ENCODE results near the gene MAGI1. TPM values are rescaled to one million over a fixed set of nuclear protein-coding genes. Genes with fewer than 3 reads are reported as not detected.
A peak's percentile ranks its signal among the peaks of the same experiment; 100 is the strongest.

Gene MAGI1
- total and polyA plus RNA-seq, 2 donors (not counting 1 experiment from before 2014, with no cell fraction given): 15.7 to 23.7 TPM

GRCh38 chr3:65716071-65716751 lies 322.5 kb downstream of the MAGI1 start:
- Histone ChIP-seq H4K20me1 (ENCODE audit: control insufficient read depth, extremely low read depth, insufficient read depth, low read length) (no peaks in the 10 kb centered on the region), H3K9ac (ENCODE audit: insufficient read depth, low read length) (no peak overlapping the region), H3K4me1 (ENCODE audit: control insufficient read depth, extremely low read depth, insufficient read depth, low read length) (peaks cover 2% of the 10 kb centered on the region), H3K4me3 (replicated peaks in 1 of 4; ENCODE audit: control extremely low read depth in 1 of 4, insufficient read depth in 1 of 4, low read depth in 3 of 4, low read length in 4 of 4) (no peak overlapping the region), H2AFZ (ENCODE audit: low read length) (no peak overlapping the region), H3K27me3 (ENCODE audit: control insufficient read depth, insufficient read depth, low read length) (no peaks in the 10 kb centered on the region), H3K27ac (ENCODE audit: insufficient read depth, low read length) (no peak overlapping the region), H3K9me3 (ENCODE audit: control insufficient read depth, insufficient read depth, low read depth, low read length) (no peaks in the 10 kb centered on the region), H3K36me3 (ENCODE audit: control insufficient read depth, insufficient read depth, low read length) (no peaks in the 10 kb centered on the region), H3K4me2 (ENCODE audit: extremely low read depth, insufficient read depth, low read length) (no peak overlapping the region), H3K79me2 (ENCODE audit: control insufficient read depth, insufficient read depth, low read length) (no peaks in the 10 kb centered on the region)
- no peak for DNase-seq (ENCODE audit: low read depth in 2 of 2)
- TF ChIP-seq CTCF (conservative IDR thresholded peaks at IDR 0.05 in 1 of 2, IDR thresholded peaks at IDR 0.05 in 1 of 2; ENCODE audit: low read depth in 1 of 2, low read length in 2 of 2) (no peak), EZH2 (IDR thresholded peaks at IDR 0.05; ENCODE audit: low read length, missing control alignments) (no peak)

GRCh38 chr3:65714134-65714533 lies 324.6 kb downstream of the MAGI1 start:
- Histone ChIP-seq H2AFZ (ENCODE audit: low read length) (no peak overlapping the region), H3K27me3 (ENCODE audit: control insufficient read depth, insufficient read depth, low read length) (no peaks in the 10 kb centered on the region), H3K4me3 (replicated peaks in 1 of 4; ENCODE audit: control extremely low read depth in 1 of 4, insufficient read depth in 1 of 4, low read depth in 3 of 4, low read length in 4 of 4) (no peak overlapping the region), H4K20me1 (ENCODE audit: control insufficient read depth, extremely low read depth, insufficient read depth, low read length) (no peaks in the 10 kb centered on the region), H3K4me2 (ENCODE audit: extremely low read depth, insufficient read depth, low read length) (no peak overlapping the region), H3K9me3 (ENCODE audit: control insufficient read depth, insufficient read depth, low read depth, low read length) (no peaks in the 10 kb centered on the region), H3K79me2 (ENCODE audit: control insufficient read depth, insufficient read depth, low read length) (no peaks in the 10 kb centered on the region), H3K9ac (ENCODE audit: insufficient read depth, low read length) (no peak overlapping the region), H3K4me1 (ENCODE audit: control insufficient read depth, extremely low read depth, insufficient read depth, low read length) (peaks cover 2% of the 10 kb centered on the region), H3K27ac (ENCODE audit: insufficient read depth, low read length) (no peak overlapping the region), H3K36me3 (ENCODE audit: control insufficient read depth, insufficient read depth, low read length) (no peaks in the 10 kb centered on the region)
- DNase-seq (ENCODE audit: low read depth in 2 of 2): peak; percentile 21 to 88
- no peak for TF ChIP-seq CTCF (conservative IDR thresholded peaks at IDR 0.05 in 1 of 2, IDR thresholded peaks at IDR 0.05 in 1 of 2; ENCODE audit: low read depth in 1 of 2, low read length in 2 of 2)
- no peak for TF ChIP-seq EZH2 (IDR thresholded peaks at IDR 0.05; ENCODE audit: low read length, missing control alignments)

GRCh38 chr3:65713016-65713415 lies 325.7 kb downstream of the MAGI1 start:
- H3K9ac ChIP-seq (ENCODE audit: insufficient read depth, low read length): no peak overlapping the region
- H2AFZ ChIP-seq (ENCODE audit: low read length): no peak overlapping the region
- TF ChIP-seq CTCF (conservative IDR thresholded peaks at IDR 0.05 in 1 of 2, IDR thresholded peaks at IDR 0.05 in 1 of 2; ENCODE audit: low read depth in 1 of 2, low read length in 2 of 2): no peak
- no peak for TF ChIP-seq EZH2 (IDR thresholded peaks at IDR 0.05; ENCODE audit: low read length, missing control alignments)
- H3K36me3 ChIP-seq (ENCODE audit: control insufficient read depth, insufficient read depth, low read length): no peaks in the 10 kb centered on the region
- H3K27me3 ChIP-seq (ENCODE audit: control insufficient read depth, insufficient read depth, low read length): no peaks in the 10 kb centered on the region
- no peak overlapping the region for H3K4me3 ChIP-seq (replicated peaks in 1 of 4; ENCODE audit: control extremely low read depth in 1 of 4, insufficient read depth in 1 of 4, low read depth in 3 of 4, low read length in 4 of 4)
- H4K20me1 ChIP-seq (ENCODE audit: control insufficient read depth, extremely low read depth, insufficient read depth, low read length): no peaks in the 10 kb centered on the region
- peak; percentile 73 to 88 for DNase-seq (ENCODE audit: low read depth in 2 of 2)
- H3K9me3 ChIP-seq (ENCODE audit: control insufficient read depth, insufficient read depth, low read depth, low read length): no peaks in the 10 kb centered on the region
- H3K4me1 ChIP-seq (ENCODE audit: control insufficient read depth, extremely low read depth, insufficient read depth, low read length): peaks cover 2% of the 10 kb centered on the region
- no peak overlapping the region for H3K27ac ChIP-seq (ENCODE audit: insufficient read depth, low read length)
- no peaks in the 10 kb centered on the region for H3K79me2 ChIP-seq (ENCODE audit: control insufficient read depth, insufficient read depth, low read length)
- H3K4me2 ChIP-seq (ENCODE audit: extremely low read depth, insufficient read depth, low read length): no peak overlapping the region
